Activated CD4-positive, CD25-positive, alpha-beta regulatory T cell treated with anti-CD3 and anti-CD28 coated beads, Interleukin-2, amount 50 U/mL, for 72 hours (primary cell): ENCODE results near the gene POLR2J3.
A peak's percentile ranks its signal among the peaks of the same experiment; 100 is the strongest.
"Not testable (repeated sequence)": the region's sequence is repeated elsewhere in the genome, so short reads cannot be mapped to it uniquely, and the experiment has no call there.

Source experiments
- DNase-seq: peaks from one replicate; pipeline ENCODE4 v3.0.0; 2021

POLR2J3 gene

DNA sequence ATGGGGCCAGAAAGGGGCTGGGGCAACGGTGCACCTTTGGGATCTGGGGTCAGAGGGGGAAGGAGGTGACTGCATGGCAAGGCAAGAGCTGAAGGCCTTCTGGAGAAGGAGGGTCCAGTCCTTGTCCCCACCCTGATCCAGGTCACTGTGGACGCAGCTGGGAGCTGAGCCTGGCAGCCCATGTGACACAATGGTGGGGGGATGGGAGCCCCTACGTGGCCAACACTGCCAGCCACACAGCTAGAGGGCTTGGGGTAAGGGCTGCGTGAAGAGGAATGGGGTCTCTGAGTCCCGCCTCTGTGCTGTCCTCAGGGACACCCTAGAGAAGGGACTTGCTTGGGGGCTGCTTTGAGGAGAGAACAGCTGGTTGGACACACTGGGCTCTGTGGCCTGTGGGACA lies 9.3 kb upstream of the POLR2J3 start:
- not testable (repeated sequence) for DNase-seq

DNA sequence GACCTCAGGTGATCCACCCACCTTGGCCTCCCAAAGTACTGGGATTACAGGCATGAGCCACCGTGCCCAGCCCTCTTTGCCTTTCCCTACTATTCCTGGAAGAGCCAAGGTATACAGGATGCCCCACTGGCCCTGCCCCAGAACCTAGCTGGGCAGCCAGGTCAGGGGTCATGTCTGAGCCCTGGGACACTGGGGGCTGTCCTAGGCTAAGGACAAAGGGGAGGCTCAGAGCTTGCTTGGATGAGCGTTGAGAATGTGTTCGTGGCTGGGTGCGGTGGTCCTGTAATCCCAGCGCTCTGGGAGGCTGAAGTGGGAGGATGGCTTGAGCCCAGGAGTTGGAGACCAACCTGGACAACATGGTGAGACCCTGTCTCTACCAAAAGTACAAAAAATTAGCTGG lies 6.1 kb upstream of the POLR2J3 start:
- DNase-seq, result not testable (repeated sequence)

DNA sequence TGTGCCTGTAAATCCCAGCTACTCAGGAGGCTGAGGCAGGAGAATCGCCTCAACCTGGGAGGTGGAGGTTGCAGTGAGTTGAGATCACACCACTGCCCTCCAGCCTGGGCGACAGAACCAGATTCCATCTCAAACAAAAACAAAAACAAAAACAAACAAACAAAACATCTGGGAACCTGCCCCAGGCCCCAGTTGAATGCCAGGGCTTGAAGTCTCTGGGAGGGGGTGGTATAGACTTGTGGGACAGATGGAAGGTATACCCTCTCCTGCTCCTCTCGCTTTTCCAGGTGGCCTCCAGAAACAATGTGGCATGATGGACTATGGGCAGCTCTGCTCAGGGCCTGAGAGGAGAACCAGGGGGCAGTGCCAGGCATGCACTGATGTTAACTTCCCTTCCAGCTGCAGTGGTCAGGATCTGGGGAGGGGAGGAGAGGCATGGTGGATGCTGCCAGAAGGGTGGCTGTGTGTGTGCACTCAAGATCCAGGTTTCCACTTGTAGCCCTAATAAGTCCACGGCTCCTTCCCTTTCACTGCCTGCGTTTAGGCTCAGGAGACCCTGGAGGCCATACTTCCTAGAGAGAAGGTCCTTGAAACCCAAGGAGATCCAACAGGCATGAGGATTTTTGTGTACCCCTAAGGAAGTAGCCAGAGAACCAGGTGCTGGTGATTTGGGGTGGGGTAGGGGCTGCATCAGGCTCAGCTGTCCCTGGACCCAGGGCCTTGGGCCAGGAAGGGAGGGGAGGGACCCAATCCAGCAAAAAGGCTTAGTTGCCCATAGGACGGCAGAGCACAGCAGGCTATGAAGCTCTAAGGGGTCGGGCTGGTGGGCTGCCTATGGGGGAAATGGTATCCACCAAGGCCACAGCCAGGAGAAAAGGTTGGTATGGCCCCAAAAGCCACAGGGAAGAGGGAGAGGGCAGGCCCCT lies 5.2 kb upstream of the POLR2J3 start:
- DNase-seq, result not testable (repeated sequence)

DNA sequence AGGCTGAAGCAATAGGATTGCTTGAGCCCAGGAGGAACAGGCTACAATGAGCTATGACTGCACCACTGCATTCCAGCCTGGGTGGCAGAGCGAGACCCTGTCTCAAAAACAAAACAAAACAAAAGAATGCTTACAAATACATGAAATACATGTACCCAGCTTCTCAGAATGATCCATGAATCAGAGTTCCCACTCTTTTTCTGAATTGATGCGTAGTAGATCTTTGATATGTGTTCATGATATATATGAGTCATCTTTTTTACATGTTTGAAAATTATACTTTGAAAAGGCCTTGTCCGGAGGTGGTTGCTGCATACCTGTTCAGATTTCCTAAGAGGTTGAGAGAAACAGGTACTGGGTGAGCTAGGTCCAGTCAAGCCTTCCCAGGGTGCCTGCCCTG lies 4.0 kb upstream of the POLR2J3 start:
- not testable (repeated sequence) for DNase-seq

- DNase-seq, result not testable (repeated sequence)
Observed at GRCh38 chr7:102574607-102575006, 2.2 kb upstream of the POLR2J3 start.

DNA sequence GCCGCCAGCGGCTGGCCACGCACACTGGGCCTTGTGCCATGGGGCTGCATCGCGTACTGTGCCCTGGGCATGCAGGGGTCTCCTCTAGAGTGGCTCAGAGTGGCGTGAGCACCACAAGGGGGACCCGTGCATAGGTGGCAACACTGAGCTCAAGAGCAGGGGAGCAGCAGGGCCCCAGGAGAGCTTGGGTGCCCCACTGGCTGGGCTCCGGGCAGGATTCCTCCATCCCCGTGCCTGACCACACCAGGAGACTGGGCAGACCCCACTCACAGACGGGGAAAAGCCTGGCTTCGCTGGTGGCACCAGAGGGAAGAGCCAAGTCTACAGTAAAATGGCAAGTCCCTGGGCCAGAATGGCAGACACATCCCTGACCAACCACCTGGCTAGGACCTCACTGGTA lies 3.8 kb downstream of the POLR2J3 start:
- DNase-seq, result not testable (repeated sequence)

DNA sequence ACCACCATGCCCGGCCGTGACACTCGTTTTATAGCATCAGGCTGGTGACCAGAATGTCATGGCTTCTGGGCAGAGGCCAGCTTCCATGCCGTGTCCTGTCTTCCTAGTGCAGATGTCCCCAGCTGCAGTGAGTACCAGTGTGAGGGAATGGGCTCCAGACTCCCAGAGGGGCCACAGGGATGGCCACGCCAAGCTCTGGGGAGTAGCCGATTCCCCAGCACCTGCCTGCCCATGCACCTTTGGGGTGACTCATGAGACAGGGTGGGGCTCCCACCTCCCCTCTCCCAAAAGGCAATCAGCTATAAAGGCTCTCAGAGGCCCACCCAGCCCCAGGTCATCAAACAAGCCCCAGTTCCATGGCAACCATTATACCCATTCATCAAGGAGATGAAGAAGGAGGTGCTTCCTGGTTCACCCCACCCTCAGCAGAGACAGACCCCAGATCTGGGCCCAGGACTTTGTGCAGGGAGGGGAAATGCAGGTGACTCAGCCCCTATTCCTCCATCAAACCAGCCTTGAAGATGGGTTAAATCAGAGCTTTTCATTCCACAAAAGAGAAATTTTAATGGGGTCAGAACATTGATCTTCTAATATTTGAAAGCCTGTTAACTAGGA lies 21.5 kb downstream of the POLR2J3 start, which contains the start of gene SPDYE2:
Gene SPDYE2, plus strand, starts transcription at position 419 of the 615 bp plus-strand sequence. CDS start 2,030 bp downstream, outside the sequence.
- DNase-seq, result not testable (repeated sequence)

DNA sequence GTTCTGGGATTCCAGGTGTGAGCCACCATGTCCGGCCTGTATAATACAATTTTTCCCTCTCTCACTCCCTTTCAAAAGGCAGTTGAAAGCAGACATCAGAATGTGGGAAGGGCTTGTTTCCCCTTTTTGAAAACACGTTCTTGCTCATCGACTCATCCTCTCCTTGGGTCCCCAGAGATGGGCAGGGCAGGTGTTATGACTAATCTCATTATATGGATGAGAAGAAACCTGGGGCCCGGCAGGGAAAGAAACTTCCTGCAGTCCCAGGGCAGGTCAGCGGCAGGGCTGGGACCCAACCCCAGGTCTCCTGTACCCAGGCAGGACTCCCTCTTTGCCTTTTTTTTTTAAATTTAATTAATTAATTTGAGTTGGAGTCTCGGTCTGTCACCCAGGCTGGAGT lies 26.0 kb downstream of the POLR2J3 start:
- DNase-seq, result not testable (repeated sequence)

- not testable (repeated sequence) for DNase-seq
Observed at GRCh38 chr7:102545288-102545687, 27.1 kb downstream of the POLR2J3 start.

DNA sequence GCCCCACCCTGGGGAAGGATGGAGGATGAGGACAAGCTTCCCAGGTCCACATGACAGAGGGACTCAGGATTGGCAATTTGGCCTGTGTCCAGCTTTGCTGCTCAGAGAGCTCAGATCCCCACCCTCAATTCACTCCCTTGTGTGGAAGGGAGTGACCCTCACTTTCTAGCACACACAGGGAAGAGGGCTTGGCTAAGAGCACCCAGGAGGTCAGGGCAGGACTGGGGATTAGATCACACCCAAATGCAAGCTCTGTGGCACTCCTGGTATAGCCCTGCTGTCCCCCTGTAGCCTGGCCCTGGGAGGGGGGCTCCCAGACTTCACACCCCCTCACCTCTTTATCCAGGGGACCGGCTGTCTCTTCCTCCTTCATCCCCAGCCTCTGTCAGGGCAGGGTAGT lies 28.0 kb downstream of the POLR2J3 start:
- DNase-seq, result not testable (repeated sequence)

DNA sequence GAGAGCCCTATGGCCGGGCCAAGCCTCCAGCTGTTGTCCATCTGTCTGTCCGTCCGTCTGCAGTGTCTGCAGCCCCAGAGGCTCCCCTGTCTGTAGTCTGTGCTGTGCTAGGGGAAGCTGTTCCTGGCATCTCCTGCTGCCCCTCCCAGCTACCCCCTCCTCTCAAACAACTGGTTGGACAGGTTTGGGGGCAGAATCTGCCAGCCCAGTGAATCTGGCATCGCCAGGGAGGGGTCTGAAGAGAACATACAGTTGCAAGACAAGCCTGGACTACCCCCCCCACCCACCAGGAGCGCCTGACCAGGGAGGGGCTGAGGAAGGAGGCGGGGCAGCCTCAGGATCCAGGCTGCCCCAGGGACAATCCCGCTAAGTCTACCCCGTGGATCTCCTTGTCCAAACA lies 28.8 kb downstream of the POLR2J3 start, which contains the start of gene UPK3BL2:
Gene UPK3BL2, minus strand, starts transcription at position 101 of the 400 bp plus-strand sequence. Its CDS starts 60 bp downstream, at position 41.
- not testable (repeated sequence) for DNase-seq

GRCh38 chr7:102542771-102543170 lies 29.6 kb downstream of the POLR2J3 start:
- not testable (repeated sequence) for DNase-seq

- not testable (repeated sequence) for DNase-seq
Observed at GRCh38 chr7:102542083-102542482, 30.3 kb downstream of the POLR2J3 start.

DNA sequence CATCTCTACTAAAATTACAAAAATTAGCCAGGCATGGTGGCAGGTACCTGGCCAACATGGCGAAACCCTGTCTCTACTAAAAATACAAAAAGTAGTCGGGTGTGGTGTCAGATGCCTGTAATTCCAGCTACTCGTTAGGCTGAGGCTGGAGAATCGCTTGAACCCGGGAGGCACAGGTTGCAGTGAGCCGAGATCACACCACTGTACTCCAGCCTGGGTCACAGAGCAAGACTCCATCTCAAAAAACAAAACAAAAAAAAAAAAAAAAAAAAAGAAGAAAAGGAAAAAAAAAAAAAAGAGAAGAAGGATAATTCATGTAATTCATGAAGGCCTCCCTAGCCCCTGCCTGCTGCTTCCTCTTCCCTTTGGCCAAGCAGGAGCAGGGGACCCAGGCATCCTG lies 31.8 kb downstream of the POLR2J3 start:
- DNase-seq, result not testable (repeated sequence)

DNA sequence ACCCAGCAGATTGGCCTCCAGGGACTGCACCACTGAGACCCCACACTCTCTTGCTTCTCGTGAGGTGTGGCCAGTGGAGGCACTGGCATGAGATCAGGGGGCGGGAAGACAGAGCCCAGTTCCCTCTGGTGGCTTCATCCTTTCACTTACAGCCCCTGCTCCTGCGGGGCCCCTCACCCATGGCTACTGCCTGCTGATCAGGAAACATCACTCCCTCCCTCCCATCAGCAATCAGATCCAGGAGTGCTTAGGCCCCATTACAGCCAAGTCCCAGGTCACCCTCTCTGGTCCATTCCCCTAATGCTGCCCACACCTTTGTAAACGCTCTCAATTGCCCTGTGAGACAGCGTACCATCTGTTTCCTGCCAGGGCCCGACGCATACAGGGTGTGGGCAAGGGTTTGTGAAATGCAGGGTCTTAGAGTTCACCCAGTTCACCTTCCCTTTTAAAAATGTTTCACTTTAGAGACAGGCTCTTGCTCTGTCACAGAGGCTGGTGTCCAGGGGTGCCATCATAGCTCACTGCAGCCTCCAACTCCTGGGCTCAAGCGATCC lies 37.2 kb downstream of the POLR2J3 start:
- not testable (repeated sequence) for DNase-seq

DNA sequence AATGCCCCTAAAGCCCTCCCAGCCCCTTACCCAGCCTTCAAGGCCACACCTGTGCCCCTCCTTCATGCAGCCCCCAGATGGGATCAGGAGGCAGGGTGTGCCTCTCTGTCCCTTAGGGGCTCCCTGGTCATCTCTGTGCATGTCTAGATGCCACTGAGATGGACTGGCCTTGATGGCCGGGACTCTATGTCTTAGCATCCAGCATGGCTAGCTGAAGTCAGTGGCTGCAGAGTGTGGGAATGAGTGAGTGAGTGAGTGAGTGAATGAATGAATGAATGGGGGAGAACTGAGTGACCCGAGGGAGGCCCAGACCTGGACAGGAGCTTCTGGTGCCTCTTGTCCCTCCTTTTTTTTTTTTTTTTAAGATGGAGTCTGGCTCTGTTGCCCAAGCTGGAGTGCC lies 40.3 kb downstream of the POLR2J3 start:
- DNase-seq, result not testable (repeated sequence)

GRCh38 chr7:102531583-102531982 lies 40.8 kb downstream of the POLR2J3 start:
- DNase-seq, result not testable (repeated sequence)

GRCh38 chr7:102527822-102528793 lies 44.3 kb downstream of the POLR2J3 start:
- not testable (repeated sequence) for DNase-seq

DNA sequence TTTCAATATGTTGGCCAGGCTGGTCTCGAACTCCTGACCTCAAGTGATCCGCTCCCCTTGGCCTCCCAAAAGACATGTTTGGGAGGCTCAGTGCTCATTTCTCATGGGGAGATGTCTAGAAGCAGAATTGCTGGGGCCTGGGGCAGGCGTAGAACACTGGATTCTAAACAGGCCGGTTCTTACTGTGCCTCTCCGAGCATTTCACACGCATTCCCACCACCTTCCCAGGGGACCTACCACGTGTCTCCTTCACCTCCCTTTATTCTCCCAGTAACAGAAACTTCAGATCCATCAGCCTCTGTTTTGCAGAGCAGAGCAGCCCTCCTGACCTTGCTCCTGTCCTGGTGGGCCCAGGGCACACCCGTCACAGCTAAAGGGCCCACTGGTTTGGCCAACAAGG lies 45.2 kb downstream of the POLR2J3 start:
- DNase-seq, result not testable (repeated sequence)

GRCh38 chr7:102524803-102525202 lies 47.6 kb downstream of the POLR2J3 start:
- peak; percentile 32 for DNase-seq

GRCh38 chr7:102520797-102521196 lies 51.6 kb downstream of the POLR2J3 start:
- DNase-seq, result not testable (repeated sequence)

DNA sequence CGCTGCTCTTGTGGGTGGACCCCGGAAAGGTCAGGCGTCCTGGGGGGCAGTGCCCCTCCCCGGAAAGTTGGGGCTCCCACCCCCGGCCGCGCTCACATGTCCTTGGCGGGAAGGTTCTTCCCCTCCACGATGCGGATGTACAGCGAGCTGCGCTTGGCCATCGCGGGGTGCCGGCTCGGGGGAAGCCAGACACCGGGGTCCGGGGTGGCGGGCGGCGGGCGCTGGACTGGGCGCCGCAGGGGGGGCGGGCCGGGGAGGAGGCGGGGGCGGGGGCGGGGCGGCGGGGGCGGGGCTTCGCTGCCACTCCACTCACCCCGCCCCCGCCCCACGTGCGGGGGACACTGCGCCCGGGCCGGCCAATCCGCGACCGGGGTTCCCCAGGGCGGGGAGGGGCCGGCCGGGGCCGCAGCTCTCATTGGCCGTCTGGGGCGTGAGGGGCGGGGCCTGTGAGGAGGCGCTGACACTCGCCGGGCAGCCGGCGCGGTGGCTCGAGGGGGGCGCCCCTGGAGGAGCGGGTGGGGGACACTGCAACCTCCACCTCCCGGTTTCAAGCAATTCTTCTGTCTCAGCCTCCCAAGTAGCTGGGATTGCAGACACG lies 54.7 kb downstream of the POLR2J3 start, which contains the start of gene RASA4B:
Gene RASA4B, minus strand, starts transcription at position 228 of the 598 bp plus-strand sequence. Its CDS starts 67 bp downstream, at position 161.
- peak; percentile 51 for DNase-seq
